Fibroblast of skin of scalp (primary cell): ENCODE results near the gene SAP30BP. TPM values are rescaled to one million over a fixed set of nuclear protein-coding genes. Genes with fewer than 3 reads are reported as not detected.

Experiments
- DNase-seq: peaks from one replicate; pipeline ENCODE4 v3.0.0-alpha.2; 2013
- polyA plus RNA-seq, 2 experiments: library from polyadenylated mRNA; unstranded; fragments of 120-200 nt; gene quantifications; one replicate each; pipeline ENCODE4 v1.2.1, GENCODE V29; 2013; ENCODE audit not compliant: insufficient read length in 2 of 2

Gene SAP30BP
- polyA plus RNA-seq (2013, experiment 1 of 2; ENCODE audit: insufficient read length) = 70.3 TPM
- polyA plus RNA-seq (2013, experiment 2 of 2; ENCODE audit: insufficient read length) = 75.9 TPM

DNA sequence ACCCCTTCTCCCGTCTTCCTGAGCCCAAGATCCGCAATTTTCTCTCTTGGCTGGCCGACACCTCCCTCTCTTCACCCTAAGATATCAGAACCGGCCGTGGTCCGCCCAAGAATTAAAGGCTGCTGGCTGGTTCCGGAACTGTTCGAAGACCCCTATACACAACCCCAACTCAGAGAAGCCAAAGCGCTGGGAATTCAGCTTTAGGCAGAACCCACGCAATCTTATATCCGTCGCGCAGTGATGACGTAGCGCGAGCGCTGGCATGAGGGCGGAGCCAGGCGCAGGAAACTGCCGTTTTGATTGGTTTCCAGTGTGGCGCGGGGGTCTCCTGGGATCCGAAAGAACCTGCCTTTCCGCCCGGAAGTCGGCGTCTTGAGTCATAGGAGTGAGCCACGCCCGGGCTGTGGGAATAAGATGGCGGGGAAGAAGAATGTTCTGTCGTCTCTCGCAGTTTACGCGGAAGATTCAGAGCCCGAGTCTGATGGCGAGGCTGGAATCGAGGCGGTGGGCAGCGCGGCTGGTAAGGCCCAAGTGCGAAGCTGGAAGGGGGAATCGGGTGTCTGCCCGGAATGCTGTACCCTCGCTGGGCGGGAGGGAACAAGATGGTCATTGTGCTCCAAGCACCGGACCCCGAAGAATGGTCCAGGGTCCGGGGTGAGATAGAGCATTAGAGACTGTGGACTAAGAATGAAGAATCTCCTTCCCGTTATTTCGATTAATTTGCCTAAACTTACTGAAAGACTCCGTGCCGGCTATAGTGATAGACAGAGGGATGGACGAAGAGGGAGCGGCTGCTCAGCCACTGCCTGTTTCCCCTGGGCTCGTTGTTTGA lies at the start of gene SAP30BP, which contains the start of gene RECQL5:
Gene SAP30BP (plus strand): TSS at position 380 of the 832 bp plus-strand sequence. CDS start 35 bp downstream, at position 415.
Gene RECQL5 (minus strand): TSS at position 196 of the 832 bp plus-strand sequence. CDS start 597 bp downstream, outside the sequence.
- DNase-seq = peak; percentile 99

DNA sequence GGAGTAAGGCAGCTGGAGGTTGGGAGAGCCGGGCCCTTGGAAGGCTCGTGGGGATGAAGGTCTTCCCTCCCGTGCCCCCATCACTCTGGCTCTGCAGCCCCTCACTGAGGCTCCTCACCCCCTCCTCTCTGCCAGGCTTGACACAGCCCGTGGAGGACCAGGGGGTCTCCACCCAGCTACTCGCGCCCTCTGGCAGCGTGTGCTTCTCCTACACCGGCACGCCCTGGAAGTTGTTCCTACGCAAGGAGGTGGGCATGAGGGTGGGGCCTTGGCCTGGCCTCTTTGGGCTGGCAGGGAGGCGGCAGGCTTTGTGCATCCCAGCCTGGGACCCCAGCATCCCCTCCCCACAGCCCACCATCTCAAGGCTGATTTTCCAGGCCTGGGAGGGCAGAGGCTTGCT lies 49.5 kb upstream of the SAP30BP start:
- DNase-seq = no peak

GRCh38 chr17:75619506-75620431 lies 47.4 kb upstream of the SAP30BP start:
- peak; percentile 42 for DNase-seq

DNA sequence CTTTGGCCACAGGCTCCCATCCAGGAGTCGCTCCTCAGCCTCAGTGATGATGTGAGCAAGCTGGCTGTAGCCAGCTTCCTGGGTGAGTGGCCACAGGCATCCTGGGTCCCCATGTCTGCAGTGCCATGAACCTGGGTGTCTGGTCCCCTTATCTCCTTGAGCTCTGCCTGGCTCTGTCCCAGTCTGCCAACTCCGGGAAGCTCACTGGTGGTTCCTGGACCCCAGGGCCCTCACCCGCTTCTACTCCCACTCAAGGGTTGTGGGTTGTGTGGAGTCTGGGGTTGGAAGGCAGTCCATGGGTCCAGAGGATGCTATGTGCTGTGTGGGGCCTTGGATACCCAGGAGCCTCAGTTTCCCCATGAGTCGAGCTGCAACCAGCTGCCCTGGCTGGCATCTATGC lies 45.6 kb upstream of the SAP30BP start:
- DNase-seq = no peak

GRCh38 chr17:75622076-75622475 lies 45.1 kb upstream of the SAP30BP start:
- DNase-seq = no peak

DNA sequence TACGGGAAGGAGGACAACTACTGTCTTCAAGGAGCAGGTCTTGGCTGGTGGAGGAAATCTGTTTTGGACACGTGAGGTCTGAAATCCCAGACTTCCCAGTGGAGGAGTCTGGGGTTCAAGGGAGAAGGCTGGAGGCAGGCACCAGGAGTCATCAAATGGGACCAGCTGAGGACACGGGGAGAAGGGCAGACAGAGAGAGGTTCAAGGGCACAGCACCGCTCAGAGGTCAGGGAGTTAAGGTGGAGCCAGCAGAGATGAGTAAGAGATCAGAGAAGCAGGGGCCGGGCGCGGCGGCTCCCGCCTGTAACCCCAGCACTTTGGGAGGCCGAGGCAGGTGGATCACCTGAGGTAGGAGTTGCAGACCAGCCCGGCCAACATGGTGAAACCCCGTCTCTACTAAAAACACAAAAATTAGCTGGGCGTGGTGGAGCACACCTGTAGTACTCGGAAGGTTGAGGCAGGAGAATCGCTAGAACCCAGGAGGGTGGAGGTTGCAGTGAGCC lies 44.3 kb upstream of the SAP30BP start:
- DNase-seq = no peak

DNA sequence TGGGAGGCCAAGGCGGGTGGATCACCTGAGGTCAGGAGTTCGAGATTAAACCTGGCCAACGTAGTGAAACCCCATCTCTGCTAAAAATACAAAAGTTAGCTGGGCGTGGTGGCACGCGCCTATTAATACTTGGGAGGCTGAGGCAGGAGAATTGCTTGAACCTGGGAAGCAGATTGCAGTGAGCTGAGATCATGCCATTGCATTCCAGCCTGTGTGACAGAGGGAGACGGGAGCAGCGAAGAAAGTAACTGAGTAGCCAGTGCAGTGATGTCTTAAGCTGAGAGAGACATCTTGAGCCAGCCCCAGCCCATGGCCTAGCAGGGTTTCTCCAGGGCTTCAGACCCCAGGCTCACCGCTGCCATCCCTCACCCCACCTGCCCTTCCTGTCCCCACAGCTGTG lies 43.8 kb upstream of the SAP30BP start:
- peak; percentile 16 for DNase-seq

DNA sequence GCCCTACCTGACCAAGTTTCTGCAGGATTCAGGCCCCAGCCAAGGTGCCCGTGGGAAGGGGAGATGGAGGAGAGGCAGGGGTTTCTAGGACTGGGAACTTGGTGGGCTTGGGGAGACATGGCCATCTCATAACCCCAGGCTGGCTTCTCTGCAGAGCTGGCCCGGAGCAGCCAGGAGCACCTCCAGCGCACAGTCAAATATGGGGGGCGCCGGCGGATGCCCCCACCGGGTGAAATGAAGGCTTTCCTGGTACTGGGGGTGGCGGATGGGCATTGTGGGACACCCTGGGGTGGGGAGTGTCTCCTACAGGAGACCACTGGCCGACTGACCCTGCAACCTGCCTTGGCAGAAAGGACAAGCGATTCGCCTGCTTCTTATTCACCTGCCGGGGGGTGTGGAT lies 43.1 kb upstream of the SAP30BP start:
- DNase-seq = no peak

GRCh38 chr17:75624714-75625345 lies 42.3 kb upstream of the SAP30BP start:
- DNase-seq = no peak

DNA sequence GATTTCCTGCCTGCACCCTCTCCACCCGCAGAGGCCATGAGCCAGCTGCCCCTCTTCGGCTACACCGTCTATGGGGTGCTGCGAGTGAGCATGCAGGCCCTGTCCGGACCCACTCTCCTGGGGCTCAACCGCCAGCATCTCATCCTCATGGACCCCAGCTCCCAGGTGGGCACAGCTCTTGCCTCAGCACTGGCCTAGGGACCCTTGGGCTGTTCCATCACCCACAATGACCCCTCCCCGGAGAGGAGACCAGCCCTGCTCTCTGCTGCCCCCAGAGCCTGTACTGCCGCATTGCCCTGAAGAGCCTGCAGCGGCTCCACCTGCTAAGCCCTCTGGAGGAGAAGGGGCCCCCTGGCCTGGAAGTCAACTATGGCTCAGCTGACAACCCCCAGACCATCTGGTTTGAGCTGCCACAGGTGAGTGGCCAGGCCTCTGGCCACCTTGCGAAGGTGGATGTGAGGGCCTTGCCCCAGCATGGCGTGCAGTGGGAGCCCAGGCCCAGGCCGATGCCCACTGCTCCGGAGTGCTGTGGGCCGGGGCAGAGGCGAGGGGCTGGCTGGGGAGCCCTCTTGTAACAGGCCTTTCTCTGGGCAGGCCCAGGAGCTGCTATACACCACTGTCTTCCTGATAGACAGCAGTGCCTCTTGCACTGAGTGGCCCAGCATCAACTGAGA lies 41.2 kb upstream of the SAP30BP start:
- DNase-seq = peak; percentile 12

GRCh38 chr17:75626496-75627038 lies 40.6 kb upstream of the SAP30BP start:
- DNase-seq = no peak

DNA sequence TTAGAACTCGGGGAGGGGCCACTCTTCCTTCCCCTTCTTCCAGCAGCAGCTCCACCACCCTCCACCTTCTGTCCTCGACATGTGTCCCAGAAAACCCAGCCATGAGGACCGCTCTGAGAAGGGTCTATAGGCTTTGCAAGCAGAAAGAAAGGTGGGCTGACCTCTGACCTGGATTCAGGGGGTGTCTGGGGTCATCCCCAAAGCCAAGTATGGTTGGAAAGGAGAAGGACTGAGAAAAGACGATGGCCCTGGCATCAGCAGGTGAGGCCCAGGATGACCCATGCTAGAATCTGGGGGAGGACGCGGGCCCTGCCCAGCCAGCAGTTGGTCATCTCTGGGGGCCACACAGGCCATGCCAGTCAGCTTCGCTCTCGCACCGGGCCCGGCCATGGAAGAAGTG lies 40.0 kb upstream of the SAP30BP start:
- no peak for DNase-seq

DNA sequence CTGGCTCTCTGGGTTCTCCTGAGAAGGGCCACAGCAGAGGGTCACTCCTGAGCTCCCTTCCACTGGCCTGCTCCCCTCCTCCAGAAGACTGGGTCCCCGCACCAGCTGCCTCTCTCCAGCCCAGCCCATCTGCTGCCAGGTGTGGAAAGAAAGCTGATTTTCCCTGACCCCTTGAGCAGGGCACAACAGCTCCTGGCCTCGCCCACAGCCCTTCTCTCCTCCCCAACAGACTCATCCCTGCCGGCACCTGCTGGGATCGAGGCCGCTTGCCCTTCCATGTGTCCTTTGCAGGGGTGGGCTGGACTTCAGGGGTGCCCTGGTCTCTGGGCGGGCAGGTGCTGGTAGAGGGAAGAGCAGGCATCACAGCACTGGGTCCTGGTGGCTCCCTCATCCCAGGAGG lies 38.7 kb upstream of the SAP30BP start:
- DNase-seq = no peak

GRCh38 chr17:75629157-75629556 lies 38.0 kb upstream of the SAP30BP start:
- DNase-seq = no peak

DNA sequence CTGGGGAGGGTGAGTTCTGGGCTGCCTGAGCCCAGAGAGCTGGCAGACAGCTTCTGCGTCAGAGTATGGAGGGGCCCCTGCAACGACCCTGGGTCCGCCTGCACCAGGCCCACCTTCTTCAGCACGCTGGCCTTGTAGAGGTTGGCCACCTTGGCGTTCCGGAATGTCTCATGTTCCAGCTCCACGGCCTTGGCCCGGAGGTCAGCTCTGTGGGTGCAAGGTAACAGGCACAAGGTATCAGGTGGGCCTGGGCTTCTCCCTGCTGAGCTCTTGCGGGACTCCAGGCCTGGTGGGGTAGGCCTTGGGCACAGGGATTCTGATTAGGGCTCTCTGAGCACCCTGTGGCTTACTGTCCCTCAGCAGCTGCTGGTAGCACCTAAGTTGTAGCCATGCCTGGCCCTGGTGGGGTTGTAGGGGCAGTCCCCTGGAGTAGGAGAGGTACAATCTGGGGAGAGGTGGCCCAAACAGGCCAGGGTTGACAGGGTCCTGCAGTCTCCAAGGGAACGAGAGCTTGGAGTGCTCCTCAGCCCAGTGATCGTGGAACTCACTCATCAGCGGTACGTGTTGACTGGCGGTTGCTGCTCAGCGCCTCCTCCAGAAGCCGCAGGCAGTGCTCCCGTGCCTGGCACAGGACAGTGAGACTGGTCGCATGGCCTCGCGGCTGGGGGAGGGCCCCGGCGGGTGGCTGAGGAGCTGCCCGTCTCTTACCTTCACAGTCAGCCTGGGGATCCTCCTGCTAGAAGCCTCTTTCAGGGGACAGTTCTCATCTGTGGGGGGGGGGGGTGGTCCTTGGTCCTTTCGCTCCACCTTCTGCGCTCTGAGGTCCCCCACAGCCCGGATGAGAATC lies 36.8 kb upstream of the SAP30BP start:
- DNase-seq = no peak

DNA sequence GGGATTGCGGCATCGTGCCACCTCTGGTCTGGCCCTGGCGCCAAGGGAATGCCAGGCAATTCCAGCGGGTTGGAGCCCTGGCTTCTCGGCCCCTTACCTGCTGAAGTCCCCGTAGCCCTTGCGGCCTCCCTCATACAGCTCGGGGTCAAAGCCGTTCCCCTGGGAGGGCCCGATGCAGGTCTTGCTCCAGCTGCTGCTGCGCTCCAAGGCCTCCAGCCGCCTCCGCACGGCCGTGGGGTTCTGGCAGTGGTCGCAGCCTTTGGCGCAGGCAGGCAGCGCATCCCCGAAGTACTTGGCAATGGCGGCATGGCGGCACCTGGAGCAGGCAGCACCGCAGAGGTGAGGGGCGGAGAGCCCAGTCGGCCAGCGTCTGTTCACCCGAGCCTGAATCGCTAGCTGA lies 35.8 kb upstream of the SAP30BP start:
- no peak for DNase-seq

GRCh38 chr17:75632428-75632827 lies 34.7 kb upstream of the SAP30BP start:
- no peak for DNase-seq

DNA sequence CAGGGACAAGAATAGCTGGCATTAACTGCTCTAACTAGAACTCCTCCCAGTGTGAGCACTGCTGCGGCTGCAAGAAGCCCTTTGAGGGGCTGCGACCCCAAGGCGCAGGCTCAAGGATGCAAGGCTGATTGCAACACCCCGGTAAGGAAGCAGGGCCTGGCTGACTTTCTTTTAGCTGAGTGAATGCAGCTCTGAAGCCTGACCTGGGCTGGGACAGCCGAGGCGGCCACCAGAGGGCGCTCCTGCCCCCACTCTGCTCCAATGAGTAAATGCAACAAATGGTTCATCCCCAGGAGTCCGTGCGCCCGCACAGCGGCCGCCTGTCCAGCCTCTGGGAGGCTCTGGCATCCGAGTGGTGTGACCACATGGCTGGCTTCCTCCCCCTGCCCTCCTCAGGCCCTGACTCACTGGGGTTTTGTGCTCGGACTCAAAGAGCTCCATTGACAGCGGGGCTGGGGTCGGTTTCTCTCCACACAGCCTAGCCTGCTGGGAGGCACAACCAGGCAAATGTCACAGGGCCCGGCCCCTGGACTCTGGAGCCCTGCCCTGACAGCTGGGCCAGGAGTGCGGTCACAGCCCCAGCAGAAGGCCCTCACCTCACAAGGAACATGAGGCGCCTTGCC lies 34.2 kb upstream of the SAP30BP start, which contains the start of gene SMIM5:
Gene SMIM5 (plus strand): TSS at position 572 of the 623 bp plus-strand sequence. CDS start 6,768 bp downstream, outside the sequence.
- DNase-seq = peak; percentile 84

DNA sequence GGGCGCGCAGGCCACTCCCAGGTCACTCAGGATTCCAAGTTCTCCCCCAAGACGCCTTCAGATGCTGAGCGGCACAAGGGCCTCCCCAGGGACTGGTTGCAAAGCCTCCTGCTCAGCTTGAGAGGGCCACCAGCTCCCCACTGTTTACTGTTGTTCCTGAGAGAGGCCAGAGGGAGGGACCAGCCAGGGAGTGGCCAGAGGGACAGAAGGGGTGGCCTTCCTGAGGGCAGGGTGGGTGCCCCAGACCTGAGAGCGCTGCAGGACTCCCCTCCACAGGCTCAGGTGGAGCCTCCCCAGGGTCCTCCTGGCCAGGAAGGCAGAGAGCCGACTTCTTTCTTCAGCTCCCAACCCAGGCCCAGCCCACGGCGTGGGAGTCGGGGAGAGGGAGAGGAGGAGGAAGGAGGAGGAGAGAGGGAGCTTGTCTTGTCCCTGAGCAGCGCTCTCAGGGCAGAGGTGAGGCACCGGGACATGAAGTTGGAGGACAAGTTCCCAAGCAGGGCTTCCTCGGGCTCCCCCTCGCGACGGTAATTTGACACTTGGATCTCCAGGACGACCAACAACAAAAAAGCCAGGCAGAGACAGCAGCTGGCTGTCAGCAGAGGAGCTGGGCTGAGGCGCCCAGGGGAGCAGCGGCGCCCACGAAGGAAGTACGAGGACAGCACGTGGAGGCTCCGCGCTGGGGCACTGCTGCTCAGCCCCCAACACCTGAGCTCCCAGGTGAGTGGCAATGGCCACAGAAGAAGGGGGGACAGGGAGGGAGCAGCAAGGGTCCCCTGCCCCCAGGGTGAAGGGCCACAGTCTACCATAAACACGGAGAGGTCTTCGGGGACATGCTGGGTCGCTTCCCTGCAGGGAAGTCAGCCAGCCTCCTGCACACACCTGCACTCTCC lies 33.4 kb upstream of the SAP30BP start:
- peak; percentile 88 for DNase-seq
